Fibroblast of villous mesenchyme (primary cell): Measurements from ENCODE around the gene MYO10. TPM values are rescaled to one million over a fixed set of nuclear protein-coding genes. Genes with fewer than 3 reads are reported as not detected.

Experiments used
- DNase-seq: peaks from one replicate; pipeline ENCODE4 v3.0.0-alpha.2; 2010; ENCODE audit warnings: low read depth
- H3K4me3 ChIP-seq: 2 replicates; pipeline ENCODE4 v1.5.1; 2011; ENCODE audit warnings: low read depth, mild to moderate bottlenecking, low read length
- CTCF ChIP-seq: IDR thresholded peaks from 2 replicates; pipeline ENCODE4 v1.5.1; 2012; ENCODE audit warnings: low read depth, mild to moderate bottlenecking, low read length; ENCODE audit not compliant: insufficient read depth
- total RNA-seq: library from RNA; depleted of rRNA; stranded (reverse); fragments of >200 nt; gene quantifications from 2 replicates; pipeline ENCODE4 v1.2.3, GENCODE V29; 2012

The MYO10 gene
- total RNA-seq, 1 donor, result 36.7 TPM

GRCh38 chr5:16666130-16666882 is 269.8 kb downstream of the MYO10 start:
- no peak for TF ChIP-seq CTCF
- no peak for DNase-seq
- no peak overlapping the region for H3K4me3 ChIP-seq

- no peak overlapping the region for H3K4me3 ChIP-seq
- peak; percentile 79 for DNase-seq
- no peak for TF ChIP-seq CTCF
Observed at GRCh38 chr5:16665601-16666000, 270.5 kb downstream of the MYO10 start.

- H3K4me3 ChIP-seq, result no peak overlapping the region
- no peak for TF ChIP-seq CTCF
- DNase-seq, result no peak
Observed at GRCh38 chr5:16664368-16664767, 271.7 kb downstream of the MYO10 start.

GRCh38 chr5:16663840-16664239 is 272.2 kb downstream of the MYO10 start:
- DNase-seq, result peak; percentile 29
- H3K4me3 ChIP-seq, result no peak overlapping the region
- TF ChIP-seq CTCF, result no peak

- TF ChIP-seq CTCF, result no peak
- DNase-seq, result no peak
- H3K4me3 ChIP-seq, result no peak overlapping the region
Observed at GRCh38 chr5:16661713-16662112, 274.4 kb downstream of the MYO10 start.

- no peak for TF ChIP-seq CTCF
- no peak overlapping the region for H3K4me3 ChIP-seq
- DNase-seq, result no peak
Observed at GRCh38 chr5:16660982-16661381, 275.1 kb downstream of the MYO10 start.

- DNase-seq, result peak; percentile 86
- no peak for TF ChIP-seq CTCF
- H3K4me3 ChIP-seq, result no peak overlapping the region
Observed at GRCh38 chr5:16659536-16659935, 276.6 kb downstream of the MYO10 start.
